Measurements from ENCODE around the gene BRPF1.

Gene BRPF1

GRCh38 chr3:9747267-9747666, 15.7 kb downstream of the BRPF1 start:
- Mint-ChIP-seq H3K4me1 (peaks cover 29% of the 10 kb centered on the region), H3K4me3 (peak overlapping the region in 2 of 3 experiments; percentile 48 to 50), H3K27me3 (ENCODE audit: low read depth) (no peaks in the 10 kb centered on the region), H3K36me3 (ENCODE audit: low read depth) (peaks cover 65% of the 10 kb centered on the region), H3K9me3 (no peaks in the 10 kb centered on the region), H3K27ac (no peak overlapping the region)
- no peak for TF ChIP-seq CTCF (IDR thresholded peaks at IDR 0.05; ENCODE audit: unreplicated experiment in 3 of 3)

- Mint-ChIP-seq H3K36me3 (ENCODE audit: low read depth) (peaks cover 67% of the 10 kb centered on the region), H3K4me1 (peaks cover 29% of the 10 kb centered on the region), H3K9me3 (no peaks in the 10 kb centered on the region), H3K27ac (peak overlapping the region; percentile 74 to 99 (median 95)), H3K4me3 (peak overlapping the region in 2 of 3 experiments; percentile 37 to 94), H3K27me3 (ENCODE audit: low read depth) (no peaks in the 10 kb centered on the region)
- no peak for TF ChIP-seq CTCF (IDR thresholded peaks at IDR 0.05; ENCODE audit: unreplicated experiment in 3 of 3)
Observed at GRCh38 chr3:9748031-9748430, 16.5 kb downstream of the BRPF1 start.

- peak overlapping the region; percentile 95 to 99 (median 98) for H3K27ac Mint-ChIP-seq
- TF ChIP-seq CTCF (IDR thresholded peaks at IDR 0.05; ENCODE audit: unreplicated experiment in 3 of 3) = no peak
- peak overlapping the region; percentile 93 to 94 (median 94) for H3K4me3 Mint-ChIP-seq
- H3K27me3 Mint-ChIP-seq (ENCODE audit: low read depth) = no peaks in the 10 kb centered on the region
- peaks cover 65% of the 10 kb centered on the region for H3K36me3 Mint-ChIP-seq (ENCODE audit: low read depth)
- H3K9me3 Mint-ChIP-seq = no peaks in the 10 kb centered on the region
- peaks cover 29% of the 10 kb centered on the region for H3K4me1 Mint-ChIP-seq
Observed at GRCh38 chr3:9749296-9749644, 17.7 kb downstream of the BRPF1 start.

- Mint-ChIP-seq H3K4me1 (peaks cover 29% of the 10 kb centered on the region), H3K36me3 (ENCODE audit: low read depth) (peaks cover 64% of the 10 kb centered on the region), H3K27me3 (ENCODE audit: low read depth) (no peaks in the 10 kb centered on the region), H3K27ac (peak within 1 kb of the TSS; percentile 95 to 99 (median 98)), H3K9me3 (no peaks in the 10 kb centered on the region), H3K4me3 (peak within 1 kb of the TSS; percentile 93 to 94 (median 94))
- no peak for TF ChIP-seq CTCF (IDR thresholded peaks at IDR 0.05; ENCODE audit: unreplicated experiment in 3 of 3)
Observed at GRCh38 chr3:9749645-9750555, 18.4 kb downstream of the BRPF1 start, which contains the start of gene OGG1. Gene OGG1 (plus strand): TSS chr3:9749952. CDS start chr3:9750287, 335 bp downstream.

- no peak for TF ChIP-seq CTCF (IDR thresholded peaks at IDR 0.05; ENCODE audit: unreplicated experiment in 3 of 3)
- Mint-ChIP-seq H3K4me1 (peaks cover 29% of the 10 kb centered on the region), H3K27ac (peak overlapping the region; percentile 95 to 99 (median 98)), H3K9me3 (no peaks in the 10 kb centered on the region), H3K27me3 (ENCODE audit: low read depth) (no peaks in the 10 kb centered on the region), H3K36me3 (ENCODE audit: low read depth) (peaks cover 59% of the 10 kb centered on the region), H3K4me3 (peak overlapping the region; percentile 93 to 94 (median 94))
Observed at GRCh38 chr3:9750556-9751411, 19.2 kb downstream of the BRPF1 start.

Data from nephron (organoid).